Measurements from ENCODE around the gene EIF2S1. TPM values are rescaled to one million over a fixed set of nuclear protein-coding genes. Genes with fewer than 3 reads are reported as not detected.

EIF2S1 gene
- total RNA-seq, 1 donor from 2014 or later, result 80.1 TPM

DNA sequence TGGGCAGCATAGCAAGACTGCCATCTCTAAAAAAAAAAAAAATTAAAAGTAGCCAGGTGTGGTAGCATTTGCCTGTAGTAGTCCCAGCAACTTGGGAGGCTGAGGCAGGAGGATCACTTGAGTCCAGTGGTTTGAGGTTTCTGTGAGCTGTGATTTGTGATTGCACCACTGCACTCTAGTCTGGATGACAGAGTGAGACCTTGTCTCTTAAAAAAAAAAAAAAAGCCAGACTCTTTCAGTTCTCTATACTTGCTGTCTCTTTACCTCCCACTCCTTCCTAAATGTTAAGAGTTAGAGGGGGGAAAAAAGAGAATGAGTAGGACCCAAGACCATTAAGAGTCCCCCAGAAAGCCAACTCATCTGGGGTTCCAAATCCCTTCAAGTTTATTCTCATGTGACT, 17.8 kb downstream of the EIF2S1 start:
- TF ChIP-seq, protein P1, sequence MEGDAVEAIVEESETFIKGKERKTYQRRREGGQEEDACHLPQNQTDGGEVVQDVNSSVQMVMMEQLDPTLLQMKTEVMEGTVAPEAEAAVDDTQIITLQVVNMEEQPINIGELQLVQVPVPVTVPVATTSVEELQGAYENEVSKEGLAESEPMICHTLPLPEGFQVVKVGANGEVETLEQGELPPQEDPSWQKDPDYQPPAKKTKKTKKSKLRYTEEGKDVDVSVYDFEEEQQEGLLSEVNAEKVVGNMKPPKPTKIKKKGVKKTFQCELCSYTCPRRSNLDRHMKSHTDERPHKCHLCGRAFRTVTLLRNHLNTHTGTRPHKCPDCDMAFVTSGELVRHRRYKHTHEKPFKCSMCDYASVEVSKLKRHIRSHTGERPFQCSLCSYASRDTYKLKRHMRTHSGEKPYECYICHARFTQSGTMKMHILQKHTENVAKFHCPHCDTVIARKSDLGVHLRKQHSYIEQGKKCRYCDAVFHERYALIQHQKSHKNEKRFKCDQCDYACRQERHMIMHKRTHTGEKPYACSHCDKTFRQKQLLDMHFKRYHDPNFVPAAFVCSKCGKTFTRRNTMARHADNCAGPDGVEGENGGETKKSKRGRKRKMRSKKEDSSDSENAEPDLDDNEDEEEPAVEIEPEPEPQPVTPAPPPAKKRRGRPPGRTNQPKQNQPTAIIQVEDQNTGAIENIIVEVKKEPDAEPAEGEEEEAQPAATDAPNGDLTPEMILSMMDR (IDR thresholded peaks at IDR 0.05), result no peak
- ATAC-seq, result no peak
- Histone ChIP-seq H3K9me3 (no peaks in the 10 kb centered on the region), H3K27ac (no peak overlapping the region), H3K36me3 (peaks cover 93% of the 10 kb centered on the region), H3K4me3 (no peak overlapping the region), H3K4me1 (no peaks in the 10 kb centered on the region), H3K27me3 (no peaks in the 10 kb centered on the region)
- intact Hi-C loops (cut with DNase I), result no loop called here
- DNase-seq, result no peak

DNA sequence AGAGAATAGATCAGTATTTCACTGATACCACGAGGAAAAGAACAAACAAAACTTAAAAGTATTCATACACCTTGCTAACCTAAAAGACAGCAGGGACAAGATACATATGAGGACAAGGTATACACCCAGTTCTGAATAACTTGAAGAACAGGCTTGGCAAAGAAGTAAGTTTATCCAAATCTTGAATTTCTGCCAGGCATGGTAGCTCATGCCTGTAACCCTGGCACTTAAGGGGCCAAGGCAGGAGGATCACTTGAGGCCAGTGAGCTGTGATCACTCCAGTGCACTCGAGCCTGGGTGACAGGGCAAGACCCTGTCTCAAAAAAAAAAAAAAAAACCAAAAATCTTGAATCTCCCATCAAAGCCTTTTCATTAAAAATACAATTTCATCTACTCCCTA, 25.0 kb downstream of the EIF2S1 start:
- no peak for ATAC-seq

DNA sequence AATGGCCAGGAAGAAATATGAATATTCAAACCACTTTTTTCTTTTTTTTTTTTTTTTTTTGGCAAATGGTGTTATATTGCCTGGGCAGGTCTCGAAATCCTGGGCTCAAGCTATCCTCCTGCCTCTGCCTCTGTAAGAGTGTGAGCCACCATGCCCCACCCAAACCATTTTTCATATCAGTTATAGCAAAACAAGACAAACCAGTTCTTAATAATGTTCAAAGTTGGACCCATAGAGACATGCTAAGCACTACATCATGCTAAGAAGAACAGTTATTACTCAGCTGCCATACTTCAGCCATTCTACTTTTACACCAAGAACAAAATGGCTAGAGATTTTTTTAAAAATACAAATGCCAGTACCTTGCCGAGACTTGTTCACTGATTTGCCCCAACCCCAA, 25.5 kb downstream of the EIF2S1 start:
- no peak for ATAC-seq
- Histone ChIP-seq H3K9me3 (no peaks in the 10 kb centered on the region), H3K27me3 (no peaks in the 10 kb centered on the region), H3K4me1 (no peaks in the 10 kb centered on the region), H3K4me3 (no peak overlapping the region), H3K27ac (no peak overlapping the region), H3K36me3 (peaks cover 69% of the 10 kb centered on the region)
- intact Hi-C loops (cut with DNase I), result no loop called here
- DNase-seq, result no peak
- TF ChIP-seq, protein P1 (IDR thresholded peaks at IDR 0.05), result no peak

More for the DNA sequence above, 25.0 kb downstream of the EIF2S1 start:
- no peaks in the 10 kb centered on the region for H3K9me3 ChIP-seq
- intact Hi-C loops (cut with DNase I), result no loop called here
- H3K4me1 ChIP-seq, result no peaks in the 10 kb centered on the region
- no peak overlapping the region for H3K27ac ChIP-seq
- peaks cover 74% of the 10 kb centered on the region for H3K36me3 ChIP-seq
- TF ChIP-seq, protein P1 (IDR thresholded peaks at IDR 0.05), result no peak
- no peak overlapping the region for H3K4me3 ChIP-seq
- H3K27me3 ChIP-seq, result no peaks in the 10 kb centered on the region
- DNase-seq, result no peak

DNA sequence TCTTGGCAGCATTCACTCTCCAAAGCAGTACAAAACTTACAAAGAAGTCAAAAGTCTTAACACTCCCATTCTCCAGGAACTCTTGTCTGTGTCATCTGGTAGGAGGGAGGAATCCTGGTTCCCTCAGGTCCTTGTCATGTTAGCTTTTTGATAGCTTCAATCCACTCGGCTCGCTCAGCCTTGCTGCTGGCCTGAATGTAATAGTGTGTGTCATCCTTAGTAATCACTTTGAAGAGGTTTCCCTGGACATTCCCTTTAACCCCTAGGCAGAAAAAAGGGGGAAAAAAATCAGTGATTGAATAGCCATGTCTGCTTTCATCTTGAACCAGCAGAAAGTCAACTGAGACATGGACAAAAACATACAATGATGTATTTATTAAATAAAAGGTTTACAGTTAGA, 27.1 kb downstream of the EIF2S1 start:
- no peak for DNase-seq
- peaks cover 53% of the 10 kb centered on the region for H3K36me3 ChIP-seq
- TF ChIP-seq, protein P1 (IDR thresholded peaks at IDR 0.05), result no peak

DNA sequence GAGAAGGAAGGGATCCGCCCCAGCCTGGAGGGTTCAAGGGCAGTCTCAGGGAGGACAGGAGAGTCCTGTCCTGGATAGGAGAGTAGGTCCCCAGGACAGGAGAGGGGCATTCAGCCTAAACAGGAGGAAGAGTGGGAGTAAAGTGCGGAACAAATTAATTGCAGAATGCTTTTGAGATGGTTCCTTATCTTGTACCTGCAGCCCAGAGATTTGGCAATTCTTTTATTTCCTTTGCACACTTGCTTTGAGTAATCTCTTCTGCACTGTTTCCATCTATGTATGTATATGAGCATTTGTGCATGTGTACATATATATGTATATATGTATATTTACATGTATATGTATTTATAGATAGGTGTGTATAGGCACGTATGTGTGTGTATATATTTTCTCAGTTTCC, 29.1 kb downstream of the EIF2S1 start:
- no peak for ATAC-seq
- intact Hi-C loops (cut with DNase I), result no loop called here
- TF ChIP-seq, protein P1 (IDR thresholded peaks at IDR 0.05), result no peak

More for the DNA sequence above, 27.1 kb downstream of the EIF2S1 start:
- Histone ChIP-seq H3K4me1 (no peaks in the 10 kb centered on the region), H3K9me3 (no peaks in the 10 kb centered on the region), H3K27ac (no peak overlapping the region), H3K27me3 (no peaks in the 10 kb centered on the region), H3K4me3 (no peak overlapping the region)
- no peak for ATAC-seq
- intact Hi-C loops (cut with DNase I), result no loop called here

More for the DNA sequence above, 29.1 kb downstream of the EIF2S1 start:
- no peak overlapping the region for H3K4me3 ChIP-seq
- H3K9me3 ChIP-seq, result no peaks in the 10 kb centered on the region
- H3K36me3 ChIP-seq, result peaks cover 32% of the 10 kb centered on the region
- no peak for DNase-seq
- H3K4me1 ChIP-seq, result no peaks in the 10 kb centered on the region
- no peaks in the 10 kb centered on the region for H3K27me3 ChIP-seq
- no peak overlapping the region for H3K27ac ChIP-seq
